ENCODE measurements around the gene PRR30. TPM values are rescaled to one million over a fixed set of nuclear protein-coding genes. Genes with fewer than 3 reads are reported as not detected.

The PRR30 gene
- total and polyA plus RNA-seq, 2 donors (not counting 3 experiments of a cell fraction or from before 2014, with no cell fraction given): not detected

GRCh38 chr2:27089111-27089954, 49.9 kb downstream of the PRR30 start:
- FAIRE-seq: no peak
- intact Hi-C loops (cut with micrococcal nuclease): loop anchor here (5.0 kb wide), 1 partner anchor 242 kb away; the partner anchor contains the start of gene DPYSL5
- TF ChIP-seq MYC (IDR thresholded peaks at IDR 0.05; ENCODE audit: low read depth, low read length) (no peak), POLR2AphosphoS5 (IDR thresholded peaks at IDR 0.05; ENCODE audit: insufficient read depth, low read depth, low read length) (no peak), GATA2 (IDR thresholded peaks at IDR 0.05; ENCODE audit: insufficient read depth, insufficient read length, low read depth, low read length) (no peak), POLR2A (IDR thresholded peaks at IDR 0.05; ENCODE audit: low read depth, low read length) (no peak), FOS (IDR thresholded peaks at IDR 0.05; ENCODE audit: borderline replicate concordance, insufficient read depth, low read length) (no peak)
- Histone ChIP-seq H3K36me3 (ENCODE audit: control insufficient read depth in 2 of 2, extremely low read depth in 1 of 2, insufficient read depth in 2 of 2, low read length in 2 of 2) (no peaks in the 10 kb centered on the region), H3K27me3 (ENCODE audit: control insufficient read depth in 2 of 2, insufficient read depth in 2 of 2, low read length in 2 of 2) (no peaks in the 10 kb centered on the region), H3K4me2 (ENCODE audit: insufficient read depth, low read length) (no peak overlapping the region), H3K79me2 (ENCODE audit: control insufficient read depth, insufficient read depth, low read length) (no peaks in the 10 kb centered on the region), H4K20me1 (replicated peaks; ENCODE audit: control insufficient read depth, extremely low read depth, insufficient read depth, low read length) (no peaks in the 10 kb centered on the region), H3K27ac (ENCODE audit: insufficient read depth, low read depth, low read length) (no peak overlapping the region), H3K9me1 (replicated peaks; ENCODE audit: control insufficient read depth, extremely low read depth, insufficient read depth, low read length) (no peaks in the 10 kb centered on the region), H3K9me3 (replicated peaks; ENCODE audit: control insufficient read depth, insufficient read depth, low read length) (no peaks in the 10 kb centered on the region), H2AFZ (ENCODE audit: low read depth, low read length) (no peak overlapping the region), H3K4me3 (replicated peaks in 1 of 3; ENCODE audit: insufficient read depth in 1 of 3, low read depth in 1 of 3, low read length in 3 of 3) (no peak overlapping the region), H3K9ac (replicated peaks; ENCODE audit: extremely low read depth, insufficient read depth, low read length) (no peak overlapping the region), H3K4me1 (ENCODE audit: control insufficient read depth, extremely low read depth, insufficient read depth, low read length) (peaks cover 5% of the 10 kb centered on the region)
- dilution Hi-C loops (cut with MboI; ENCODE audit: extremely low pct_ligation_motif_present, low sequenced_read_pairs): no loop called here
- DNase-seq (ENCODE audit: low read depth, low spot score): no peak
- BruUV-seq (replicated peaks): no TSS peak
- ChIA-PET POLR2A (no interaction called here), CTCF (interaction anchor here (0.6 to 2.5 kb wide), 4 partner anchors 7 to 127 kb away, joined by 3 to 14 read pairs (median 3); no protein-coding TSS in a partner anchor)

- ChIA-PET POLR2A (no interaction called here), CTCF (interaction anchor here (1.3 to 6.0 kb wide), 4 partner anchors 38 to 191 kb away, joined by 3 to 39 read pairs (median 13); partner anchors contain the start of gene AGBL5)
- Histone ChIP-seq H4K20me1 (replicated peaks; ENCODE audit: control insufficient read depth, extremely low read depth, insufficient read depth, low read length) (no peaks in the 10 kb centered on the region), H3K27ac (ENCODE audit: insufficient read depth, low read depth, low read length) (no peak overlapping the region), H3K4me3 (replicated peaks in 1 of 3; ENCODE audit: insufficient read depth in 1 of 3, low read depth in 1 of 3, low read length in 3 of 3) (no peak overlapping the region), H3K9ac (replicated peaks; ENCODE audit: extremely low read depth, insufficient read depth, low read length) (no peak overlapping the region), H3K9me1 (replicated peaks; ENCODE audit: control insufficient read depth, extremely low read depth, insufficient read depth, low read length) (no peaks in the 10 kb centered on the region), H3K4me1 (ENCODE audit: control insufficient read depth, extremely low read depth, insufficient read depth, low read length) (peaks cover 5% of the 10 kb centered on the region), H2AFZ (ENCODE audit: low read depth, low read length) (no peak overlapping the region), H3K79me2 (ENCODE audit: control insufficient read depth, insufficient read depth, low read length) (no peaks in the 10 kb centered on the region), H3K36me3 (ENCODE audit: control insufficient read depth in 2 of 2, extremely low read depth in 1 of 2, insufficient read depth in 2 of 2, low read length in 2 of 2) (no peaks in the 10 kb centered on the region), H3K9me3 (replicated peaks; ENCODE audit: control insufficient read depth, insufficient read depth, low read length) (no peaks in the 10 kb centered on the region), H3K27me3 (ENCODE audit: control insufficient read depth in 2 of 2, insufficient read depth in 2 of 2, low read length in 2 of 2) (no peaks in the 10 kb centered on the region), H3K4me2 (ENCODE audit: insufficient read depth, low read length) (no peak overlapping the region)
- FAIRE-seq (no peak), DNase-seq (ENCODE audit: low read depth, low spot score) (no peak)
- dilution Hi-C loops (cut with MboI; ENCODE audit: extremely low pct_ligation_motif_present, low sequenced_read_pairs): no loop called here
- BruUV-seq (replicated peaks): no TSS peak
- no peak for TF ChIP-seq CTCF (IDR thresholded peaks at IDR 0.05; ENCODE audit: extremely low read depth in 1 of 2, insufficient read depth in 1 of 2, low read depth in 1 of 2, low read length in 2 of 2)
- no peak for TF ChIP-seq GATA2 (IDR thresholded peaks at IDR 0.05; ENCODE audit: insufficient read depth, insufficient read length, low read depth, low read length)
- no peak for TF ChIP-seq MYC (IDR thresholded peaks at IDR 0.05; ENCODE audit: low read depth, low read length)
- no peak for TF ChIP-seq FOS (IDR thresholded peaks at IDR 0.05; ENCODE audit: borderline replicate concordance, insufficient read depth, low read length)
- TF ChIP-seq EZH2 (IDR thresholded peaks at IDR 0.05; ENCODE audit: borderline replicate concordance, low read depth, low read length, severe bottlenecking): no peak
- no peak for TF ChIP-seq JUN (IDR thresholded peaks at IDR 0.05; ENCODE audit: borderline replicate concordance, insufficient read depth, insufficient read length, low read depth)
- no peak for TF ChIP-seq POLR2A (IDR thresholded peaks at IDR 0.05; ENCODE audit: low read depth, low read length)
- no peak for TF ChIP-seq POLR2AphosphoS5 (IDR thresholded peaks at IDR 0.05; ENCODE audit: insufficient read depth, low read depth, low read length)
- TF ChIP-seq MAX (IDR thresholded peaks at IDR 0.05; ENCODE audit: insufficient read depth, insufficient read length): no peak
- intact Hi-C loops (cut with micrococcal nuclease): loop anchor here (5.0 kb wide), 1 partner anchor 241 kb away; the partner anchor contains the start of gene DPYSL5
Observed at GRCh38 chr2:27088634-27089033, 50.6 kb downstream of the PRR30 start.

All from endothelial cell of umbilical vein (primary cell).